Panc1 (cell line): ENCODE measurements around the gene HJURP. TPM values are rescaled to one million over a fixed set of nuclear protein-coding genes. Genes with fewer than 3 reads are reported as not detected.

ENCODE experiments used
- ATAC-seq: fragments of 200-7000 bp; cut with Tn5 transposase; 2 replicates; pipeline ENCODE4 v1.9.1; 2020; ENCODE audit warnings: mild to moderate bottlenecking, moderate library complexity
- BruUV-seq: library from RNA; stranded (reverse); fragments of 400-500 nt; replicated peaks from 2 replicates; lab custom pipeline; 2021; lab: Mats Ljungman, UMichigan
- CTCF ChIA-PET: fragments of 300-600 bp; sonication (Branson Sonifier 250); formaldehyde crosslinking; loops from one replicate; lab custom pipeline; 2022; ENCODE audit warnings: antibody characterized with exemption; lab: Charles Lee
- POLR2A ChIA-PET: fragments of 300-600 bp; sonication (Branson Sonifier 250); formaldehyde crosslinking; loops from one replicate; lab custom pipeline; 2022; ENCODE audit warnings: antibody characterized with exemption; lab: Charles Lee
- DNase-seq: peaks from one replicate; pipeline ENCODE4 v3.0.0-alpha.2; 2010; ENCODE audit warnings: low read depth, low spot score
- H3K27ac ChIP-seq: 2 replicates; pipeline ENCODE4 v1.5.1; 2011; ENCODE audit warnings: mild to moderate bottlenecking, low read length, inconsistent platforms
- H3K27me3 ChIP-seq: fragments of 200-500 bp; sonication (Bioruptor generic); 2 replicates; pipeline ENCODE4 v1.6.0; 2014; ENCODE audit warnings: low read length, inconsistent platforms; ENCODE audit not compliant: control insufficient read depth, insufficient read depth
- H3K36me3 ChIP-seq: fragments of 200-500 bp; sonication (Bioruptor generic); 2 replicates; pipeline ENCODE4 v1.5.1; 2014; ENCODE audit warnings: inconsistent platforms, mild to moderate bottlenecking, low read length, moderate library complexity; ENCODE audit not compliant: control insufficient read depth, insufficient read depth
- H3K4me1 ChIP-seq: 2 replicates; pipeline ENCODE4 v1.5.1; 2011; ENCODE audit warnings: inconsistent platforms, mild to moderate bottlenecking, low read length, moderate library complexity; ENCODE audit not compliant: control insufficient read depth, insufficient read depth
- H3K4me3 ChIP-seq, 2 experiments: 2 replicates each; pipeline ENCODE4 v1.5.1; 2011 to 2012; ENCODE audit warnings: low read depth in 2 of 2, low read length in 2 of 2, mild to moderate bottlenecking in 2 of 2, inconsistent platforms in 1 of 2, moderate library complexity in 1 of 2
- H3K9me3 ChIP-seq: fragments of 200-500 bp; sonication (Bioruptor generic); 2 replicates; pipeline ENCODE4 v1.5.1; 2014; ENCODE audit warnings: low read depth, mild to moderate bottlenecking, inconsistent platforms, low read length, moderate library complexity; ENCODE audit not compliant: control insufficient read depth, insufficient read depth
- POLR2AphosphoS5 ChIP-seq: IDR thresholded peaks from 2 replicates; pipeline ENCODE4 v1.6.1; 2012; ENCODE audit warnings: mild to moderate bottlenecking, low read depth, low read length, moderate library complexity
- SIN3A ChIP-seq: IDR thresholded peaks from 2 replicates; pipeline ENCODE4 v1.6.1; 2012; ENCODE audit warnings: low read depth, mild to moderate bottlenecking, low read length, moderate library complexity, borderline replicate concordance; ENCODE audit not compliant: insufficient read depth
- TCF7L2 ChIP-seq: IDR thresholded peaks from 2 replicates; pipeline ENCODE4 v1.6.1; 2011; ENCODE audit warnings: mild to moderate bottlenecking, low read depth, low read length, inconsistent platforms
- in situ Hi-C: cut with HindIII; loops from 2 replicates; pipeline ENCODE4 v1.10.0; 2016; ENCODE audit warnings: low sequenced_read_pairs, low pct_unique_long_range_greater_than_20kb
- intact Hi-C: fragments of 100-400 bp; cut with micrococcal nuclease; formaldehyde crosslinking; loops from one replicate; pipeline ENCODE4 v1.10.0; 2022; ENCODE audit not compliant: unreplicated experiment
- total RNA-seq: library from RNA; stranded (reverse); gene quantifications from one replicate; pipeline ENCODE4 v1.2.1, GENCODE V29; 2021; ENCODE audit not compliant: unreplicated experiment
- TF ChIP-seq, protein P1 (sequence below): fragments of 450-650 bp; IDR thresholded peaks from 2 replicates; pipeline ENCODE4 v1.5.1; 2017; ENCODE audit warnings: mild to moderate bottlenecking
- TF ChIP-seq, protein P2 (sequence below), 2 experiments: IDR thresholded peaks; 2 replicates each; pipeline ENCODE4 v1.6.1; 2011 to 2012; ENCODE audit warnings: low read depth in 2 of 2, control low read depth in 1 of 2, low read length in 1 of 2, mild to moderate bottlenecking in 1 of 2, moderate library complexity in 1 of 2; ENCODE audit not compliant: insufficient read depth in 1 of 2

Gene HJURP
- total RNA-seq, 1 experiment from 2014 or later: 87.0 TPM

DNA sequence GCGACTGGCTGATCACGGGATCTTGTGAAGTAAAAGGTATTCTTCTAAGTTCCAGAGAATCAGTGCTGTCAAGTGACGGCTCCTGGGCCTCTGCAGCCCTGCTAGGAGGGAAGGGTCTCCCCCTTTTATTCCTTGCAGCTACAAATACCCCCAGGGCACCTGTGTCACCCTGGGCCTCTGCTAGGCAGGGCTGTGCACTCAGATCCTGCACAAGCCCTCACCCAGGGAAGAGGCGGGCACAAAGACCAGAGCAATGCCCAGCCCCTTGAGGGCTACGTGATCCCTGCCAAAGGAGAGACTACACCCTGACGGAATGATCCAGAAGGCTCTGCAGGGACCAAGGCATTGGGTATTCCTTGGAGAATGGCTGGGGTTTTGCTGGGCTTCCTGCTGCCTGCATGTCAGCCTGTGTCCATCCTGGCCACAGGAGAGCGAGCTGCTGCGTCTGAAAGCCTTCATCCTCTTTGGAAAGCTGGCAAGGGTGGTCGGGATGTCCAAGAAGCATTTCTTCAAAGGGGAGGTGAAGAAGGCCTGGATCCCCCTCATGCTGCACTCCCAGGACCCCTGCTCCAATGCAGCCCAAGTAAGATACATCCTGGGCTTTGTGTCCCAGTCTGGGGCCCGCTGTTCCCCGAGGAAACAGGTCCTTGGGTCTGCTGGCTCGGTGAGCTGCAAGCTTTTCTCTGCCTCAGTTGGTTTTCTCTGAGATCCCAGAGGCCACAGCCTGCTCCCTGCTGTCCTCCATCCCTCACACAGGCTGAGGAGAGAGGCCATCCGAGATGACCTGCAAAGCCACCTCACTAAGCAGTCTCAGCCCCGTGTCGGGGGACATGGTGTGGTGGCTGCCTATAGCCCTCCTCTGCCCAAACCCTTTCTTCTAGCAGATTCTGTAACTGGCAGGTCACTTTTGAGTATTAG lies 24.9 kb downstream of the HJURP start:
- no peak for DNase-seq
- H3K4me3 ChIP-seq: no peak overlapping the region
- ChIA-PET POLR2A (no interaction called here), CTCF (no interaction called here)
- in situ Hi-C loops (no loop called here), intact Hi-C loops (no loop called here)
- peaks cover 24% of the 10 kb centered on the region for H3K4me1 ChIP-seq
- no peaks in the 10 kb centered on the region; the same call in 1 of the 2 replicates for H3K36me3 ChIP-seq
- ATAC-seq: no peak
- BruUV-seq: no TSS peak
- TF ChIP-seq TCF7L2 (no peak), SIN3A (no peak), POLR2AphosphoS5 (no peak)
- TF ChIP-seq, protein P1, sequence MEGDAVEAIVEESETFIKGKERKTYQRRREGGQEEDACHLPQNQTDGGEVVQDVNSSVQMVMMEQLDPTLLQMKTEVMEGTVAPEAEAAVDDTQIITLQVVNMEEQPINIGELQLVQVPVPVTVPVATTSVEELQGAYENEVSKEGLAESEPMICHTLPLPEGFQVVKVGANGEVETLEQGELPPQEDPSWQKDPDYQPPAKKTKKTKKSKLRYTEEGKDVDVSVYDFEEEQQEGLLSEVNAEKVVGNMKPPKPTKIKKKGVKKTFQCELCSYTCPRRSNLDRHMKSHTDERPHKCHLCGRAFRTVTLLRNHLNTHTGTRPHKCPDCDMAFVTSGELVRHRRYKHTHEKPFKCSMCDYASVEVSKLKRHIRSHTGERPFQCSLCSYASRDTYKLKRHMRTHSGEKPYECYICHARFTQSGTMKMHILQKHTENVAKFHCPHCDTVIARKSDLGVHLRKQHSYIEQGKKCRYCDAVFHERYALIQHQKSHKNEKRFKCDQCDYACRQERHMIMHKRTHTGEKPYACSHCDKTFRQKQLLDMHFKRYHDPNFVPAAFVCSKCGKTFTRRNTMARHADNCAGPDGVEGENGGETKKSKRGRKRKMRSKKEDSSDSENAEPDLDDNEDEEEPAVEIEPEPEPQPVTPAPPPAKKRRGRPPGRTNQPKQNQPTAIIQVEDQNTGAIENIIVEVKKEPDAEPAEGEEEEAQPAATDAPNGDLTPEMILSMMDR: no peak
- TF ChIP-seq, protein P2, sequence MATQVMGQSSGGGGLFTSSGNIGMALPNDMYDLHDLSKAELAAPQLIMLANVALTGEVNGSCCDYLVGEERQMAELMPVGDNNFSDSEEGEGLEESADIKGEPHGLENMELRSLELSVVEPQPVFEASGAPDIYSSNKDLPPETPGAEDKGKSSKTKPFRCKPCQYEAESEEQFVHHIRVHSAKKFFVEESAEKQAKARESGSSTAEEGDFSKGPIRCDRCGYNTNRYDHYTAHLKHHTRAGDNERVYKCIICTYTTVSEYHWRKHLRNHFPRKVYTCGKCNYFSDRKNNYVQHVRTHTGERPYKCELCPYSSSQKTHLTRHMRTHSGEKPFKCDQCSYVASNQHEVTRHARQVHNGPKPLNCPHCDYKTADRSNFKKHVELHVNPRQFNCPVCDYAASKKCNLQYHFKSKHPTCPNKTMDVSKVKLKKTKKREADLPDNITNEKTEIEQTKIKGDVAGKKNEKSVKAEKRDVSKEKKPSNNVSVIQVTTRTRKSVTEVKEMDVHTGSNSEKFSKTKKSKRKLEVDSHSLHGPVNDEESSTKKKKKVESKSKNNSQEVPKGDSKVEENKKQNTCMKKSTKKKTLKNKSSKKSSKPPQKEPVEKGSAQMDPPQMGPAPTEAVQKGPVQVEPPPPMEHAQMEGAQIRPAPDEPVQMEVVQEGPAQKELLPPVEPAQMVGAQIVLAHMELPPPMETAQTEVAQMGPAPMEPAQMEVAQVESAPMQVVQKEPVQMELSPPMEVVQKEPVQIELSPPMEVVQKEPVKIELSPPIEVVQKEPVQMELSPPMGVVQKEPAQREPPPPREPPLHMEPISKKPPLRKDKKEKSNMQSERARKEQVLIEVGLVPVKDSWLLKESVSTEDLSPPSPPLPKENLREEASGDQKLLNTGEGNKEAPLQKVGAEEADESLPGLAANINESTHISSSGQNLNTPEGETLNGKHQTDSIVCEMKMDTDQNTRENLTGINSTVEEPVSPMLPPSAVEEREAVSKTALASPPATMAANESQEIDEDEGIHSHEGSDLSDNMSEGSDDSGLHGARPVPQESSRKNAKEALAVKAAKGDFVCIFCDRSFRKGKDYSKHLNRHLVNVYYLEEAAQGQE (IDR thresholded peaks at IDR 0.05; ENCODE audit: insufficient read depth in 1 of 2, low read depth in 2 of 2, low read length in 1 of 2): no peak
- no peaks in the 10 kb centered on the region for H3K9me3 ChIP-seq
- no peak overlapping the region for H3K27ac ChIP-seq
- H3K27me3 ChIP-seq: no peaks in the 10 kb centered on the region

DNA sequence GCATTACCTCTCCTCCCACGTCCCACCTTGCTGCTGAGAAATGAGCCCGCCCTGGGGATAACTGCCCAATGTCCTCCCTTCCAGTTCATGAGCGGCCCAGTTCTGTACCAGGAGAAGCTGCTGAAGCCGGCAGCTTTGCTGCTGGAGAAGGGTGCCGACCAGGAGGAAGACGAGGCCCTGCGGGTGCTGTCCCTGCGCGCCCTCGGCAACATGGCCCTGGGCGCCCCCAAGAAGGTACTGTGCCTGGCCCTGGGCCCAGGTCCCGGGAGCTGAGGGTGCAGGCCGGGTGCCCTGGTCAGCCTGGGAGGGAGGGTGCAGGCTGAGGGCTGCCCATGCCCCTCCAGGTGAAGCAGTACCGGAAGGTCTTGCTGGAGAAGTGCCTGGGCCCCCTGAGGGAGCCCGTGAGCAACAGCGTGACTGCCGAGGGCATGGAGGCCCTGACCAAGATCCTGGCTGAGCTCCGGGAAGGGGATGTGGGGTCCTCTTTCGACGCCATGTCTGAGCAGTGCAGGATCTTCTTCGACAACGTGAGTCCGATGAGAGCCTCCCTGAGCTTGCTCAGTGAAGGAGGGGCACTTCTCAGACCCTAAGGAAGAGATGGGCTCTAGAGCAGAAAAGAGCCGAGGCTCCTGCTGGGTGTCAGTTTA lies 25.7 kb downstream of the HJURP start:
- no TSS peak for BruUV-seq

More for the DNA sequence above, 25.7 kb downstream of the HJURP start:
- no peaks in the 10 kb centered on the region for H3K9me3 ChIP-seq
- H3K27ac ChIP-seq: no peak overlapping the region
- intact Hi-C loops: no loop called here
- in situ Hi-C loops: no loop called here
- no peaks in the 10 kb centered on the region for H3K36me3 ChIP-seq
- TF ChIP-seq, protein P1: no peak
- TF ChIP-seq SIN3A (no peak), TCF7L2 (no peak), POLR2AphosphoS5 (no peak)
- TF ChIP-seq, protein P2 (IDR thresholded peaks at IDR 0.05; ENCODE audit: insufficient read depth in 1 of 2, low read depth in 2 of 2, low read length in 1 of 2): no peak
- DNase-seq: no peak
- POLR2A ChIA-PET: no interaction called here
- H3K27me3 ChIP-seq: no peaks in the 10 kb centered on the region
- no peak for ATAC-seq
- H3K4me3 ChIP-seq: no peak overlapping the region
- CTCF ChIA-PET: no interaction called here
- peaks cover 16% of the 10 kb centered on the region for H3K4me1 ChIP-seq
